ENCODE data around the gene EIF2S2. TPM values are rescaled to one million over a fixed set of nuclear protein-coding genes. Genes with fewer than 3 reads are reported as not detected.
A peak's percentile ranks its signal among the peaks of the same experiment; 100 is the strongest.

EIF2S2 gene
- total and polyA plus RNA-seq, 12 donors, result 22.2 to 67.7 (median 41.1) TPM

- DNase-seq (peak in 1 of 2 donors; percentile 21), ATAC-seq (peak; percentile 8 to 76 (median 40))
- intact Hi-C loops (cut with DNase I), result loop anchor here in 2 of 10 donors (5.0 to 10.0 kb wide), 2 partner anchors 53 to 55 kb away; partner anchors contain the start of gene RALY (in 1 of the 2)
- H3K27ac ChIP-seq, result no peak overlapping the region
- no peak overlapping the region for H3K4me3 ChIP-seq
- TF ChIP-seq CTCF (IDR thresholded peaks at IDR 0.05), result no peak
- no peaks in the 10 kb centered on the region for H3K9me3 ChIP-seq
- 77 to 78% methylated on average over 4 of the region's 4 CpGs for WGBS, 2 donors
- no peaks in the 10 kb centered on the region for H3K27me3 ChIP-seq
- H3K36me3 ChIP-seq, result peaks cover 0 to 9% (median 0%) of the 10 kb centered on the region in 9 donors
- H3K4me1 ChIP-seq, result peaks cover 18 to 83% (median 68%) of the 10 kb centered on the region in 9 donors
These were observed 61.9 kb downstream of the EIF2S2 start for GRCh38 chr20:34049897-34050695.

DNA sequence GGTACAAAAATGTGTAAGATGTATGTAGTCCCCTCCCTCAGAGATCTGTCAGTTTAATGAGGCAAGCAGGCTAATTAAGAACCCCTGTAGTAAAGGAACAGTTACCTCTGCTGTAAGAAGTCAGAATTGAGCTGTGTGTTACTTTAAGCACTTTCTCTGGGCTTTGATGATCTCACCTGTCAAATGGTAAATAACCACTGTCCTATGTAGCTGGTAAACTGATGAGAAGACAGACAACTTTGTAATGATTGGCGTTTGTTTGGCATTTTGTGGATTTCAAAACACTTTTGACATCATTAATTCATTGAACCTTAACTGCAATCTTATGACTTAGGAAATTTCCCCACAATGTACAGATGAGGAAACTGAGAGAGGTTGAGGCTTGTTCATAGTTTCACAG is 62.7 kb downstream of the EIF2S2 start:
- Histone ChIP-seq H3K9me3 (no peaks in the 10 kb centered on the region), H3K36me3 (peaks cover 0 to 13% (median 0%) of the 10 kb centered on the region in 9 donors), H3K4me1 (peaks cover 18 to 83% (median 68%) of the 10 kb centered on the region in 9 donors), H3K4me3 (no peak overlapping the region), H3K27ac (no peak overlapping the region), H3K27me3 (no peaks in the 10 kb centered on the region)
- TF ChIP-seq CTCF (IDR thresholded peaks at IDR 0.05), result no peak
- no peak for ATAC-seq
- intact Hi-C loops (cut with DNase I), result loop anchor here in 1 of 10 donors (5.0 kb wide), 1 partner anchor 52 kb away; no protein-coding TSS in a partner anchor
- 95 to 100% methylated on average over 1 of the region's 1 CpG for WGBS, 2 donors
- DNase-seq, result no peak

GRCh38 chr20:34047917-34048316 is 64.1 kb downstream of the EIF2S2 start:
- no peak overlapping the region for H3K27ac ChIP-seq
- no peaks in the 10 kb centered on the region for H3K27me3 ChIP-seq
- intact Hi-C loops (cut with DNase I), result loop anchor here in 1 of 10 donors (5.0 kb wide), 1 partner anchor 51 kb away; no protein-coding TSS in a partner anchor
- H3K4me3 ChIP-seq, result no peak overlapping the region
- TF ChIP-seq CTCF (IDR thresholded peaks at IDR 0.05), result no peak
- ATAC-seq (no peak), DNase-seq (no peak)
- H3K4me1 ChIP-seq, result peaks cover 18 to 87% (median 76%) of the 10 kb centered on the region in 9 donors
- peaks cover 0 to 15% (median 0%) of the 10 kb centered on the region in 9 donors for H3K36me3 ChIP-seq
- 60 to 72% methylated on average over 4 of the region's 4 CpGs for WGBS, 2 donors
- H3K9me3 ChIP-seq, result no peaks in the 10 kb centered on the region

GRCh38 chr20:34047010-34047687 is 64.9 kb downstream of the EIF2S2 start:
- peaks cover 18 to 87% (median 76%) of the 10 kb centered on the region in 9 donors for H3K4me1 ChIP-seq
- H3K4me3 ChIP-seq, result no peak overlapping the region
- no peak for TF ChIP-seq CTCF (IDR thresholded peaks at IDR 0.05)
- H3K36me3 ChIP-seq, result peaks cover 0 to 15% (median 0%) of the 10 kb centered on the region in 9 donors
- no peak overlapping the region for H3K27ac ChIP-seq
- no peaks in the 10 kb centered on the region for H3K9me3 ChIP-seq
- WGBS, 2 donors, result 96 to 98% methylated on average over 7 of the region's 7 CpGs
- no peak for ATAC-seq
- H3K27me3 ChIP-seq, result no peaks in the 10 kb centered on the region
- intact Hi-C loops (cut with DNase I), result loop anchor here in 1 of 10 donors (5.0 kb wide), 1 partner anchor 50 kb away; no protein-coding TSS in a partner anchor
- no peak for DNase-seq
